ENCODE measurements around the gene C19orf53. TPM values are rescaled to one million over a fixed set of nuclear protein-coding genes. Genes with fewer than 3 reads are reported as not detected.
A peak's percentile ranks its signal among the peaks of the same experiment; 100 is the strongest.

Gene C19orf53
- total and polyA plus RNA-seq, 5 donors, result 91.3 to 233 (median 105) TPM

GRCh38 chr19:13813147-13813546, 38.9 kb downstream of the C19orf53 start:
- ATAC-seq (no peak), DNase-seq (no peak)
- Histone ChIP-seq H3K9me3 (ENCODE audit: control insufficient read depth, low read length) (no peaks in the 10 kb centered on the region), H3K4me1 (ENCODE audit: control insufficient read depth, insufficient read depth, low read length) (no peaks in the 10 kb centered on the region), H3K4me3 (ENCODE audit: low read length) (no peak overlapping the region), H3K27me3 (ENCODE audit: control insufficient read depth, insufficient read depth) (no peaks in the 10 kb centered on the region), H3K27ac (ENCODE audit: low read length) (no peak overlapping the region)
- intact Hi-C loops (cut with DNase I), result no loop called here
- 96% methylated on average over 2 of the region's 2 CpGs for WGBS

- H3K4me3 ChIP-seq (ENCODE audit: low read length), result no peak overlapping the region
Observed at GRCh38 chr19:13814550-13814949, 40.3 kb downstream of the C19orf53 start.

GRCh38 chr19:13817018-13817614, 42.9 kb downstream of the C19orf53 start:
- Histone ChIP-seq H3K4me1 (ENCODE audit: control insufficient read depth, insufficient read depth, low read length) (no peaks in the 10 kb centered on the region), H3K4me3 (ENCODE audit: low read length) (no peak overlapping the region), H3K27ac (ENCODE audit: low read length) (no peak overlapping the region), H3K27me3 (ENCODE audit: control insufficient read depth, insufficient read depth) (no peaks in the 10 kb centered on the region), H3K9me3 (ENCODE audit: control insufficient read depth, low read length) (no peaks in the 10 kb centered on the region)
- intact Hi-C loops (cut with DNase I), result no loop called here
- WGBS, result 67% methylated on average over 11 of the region's 11 CpGs
- ATAC-seq, result peak; percentile 20 to 24
- DNase-seq, result peak in 1 of 3 donors; percentile 79

More at GRCh38 chr19:13814550-13814949, 40.3 kb downstream of the C19orf53 start:
- ATAC-seq (no peak), DNase-seq (no peak)
- Histone ChIP-seq H3K27ac (ENCODE audit: low read length) (no peak overlapping the region), H3K27me3 (ENCODE audit: control insufficient read depth, insufficient read depth) (no peaks in the 10 kb centered on the region), H3K4me1 (ENCODE audit: control insufficient read depth, insufficient read depth, low read length) (no peaks in the 10 kb centered on the region), H3K9me3 (ENCODE audit: control insufficient read depth, low read length) (no peaks in the 10 kb centered on the region)
- intact Hi-C loops (cut with DNase I), result no loop called here
- 93% methylated on average over 21 of the region's 21 CpGs for WGBS

DNA sequence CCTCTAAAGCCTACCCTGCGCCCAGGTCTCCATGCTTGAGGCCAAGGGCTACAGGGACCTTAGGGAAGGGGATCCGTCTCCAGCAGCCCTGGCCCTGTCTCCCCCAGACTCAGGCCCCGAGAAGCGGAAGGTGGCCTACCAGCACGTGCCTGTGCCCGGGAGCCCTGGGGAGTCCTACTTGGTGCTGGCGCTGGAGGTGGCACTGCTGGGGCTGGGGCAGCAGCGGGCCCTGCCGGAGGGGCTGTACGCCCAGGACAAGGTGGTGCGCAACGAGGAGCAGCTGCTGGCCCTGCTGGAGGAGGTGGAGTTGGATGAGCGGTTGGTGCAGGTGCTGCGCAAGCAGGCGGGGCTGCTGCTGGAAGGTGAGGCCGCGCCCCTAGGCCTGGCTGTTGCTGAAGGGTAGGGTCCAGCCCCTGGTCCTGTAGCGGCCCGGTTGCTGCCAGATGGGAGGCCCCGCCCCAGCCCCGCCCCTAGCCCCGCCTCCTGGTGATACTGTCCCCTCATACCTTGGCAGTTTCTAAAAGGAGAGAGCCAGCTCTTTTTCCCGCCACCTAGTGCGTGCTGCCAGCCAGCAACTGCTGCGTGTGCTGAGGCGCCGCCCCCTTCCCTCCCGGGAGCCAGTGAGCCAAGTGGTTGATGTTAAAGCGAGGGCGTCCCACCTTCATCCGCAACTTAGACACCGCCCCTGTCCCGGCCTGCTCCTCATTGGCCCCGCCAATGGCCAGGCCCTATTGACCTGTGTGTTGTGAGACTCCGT, 43.5 kb downstream of the C19orf53 start:
- H3K9me3 ChIP-seq (ENCODE audit: control insufficient read depth, low read length), result no peaks in the 10 kb centered on the region
- H3K27me3 ChIP-seq (ENCODE audit: control insufficient read depth, insufficient read depth), result no peaks in the 10 kb centered on the region
- no peak overlapping the region for H3K4me3 ChIP-seq (ENCODE audit: low read length)
- 52% methylated on average over 35 of the region's 35 CpGs for WGBS
- intact Hi-C loops (cut with DNase I), result no loop called here
- H3K4me1 ChIP-seq (ENCODE audit: control insufficient read depth, insufficient read depth, low read length), result no peaks in the 10 kb centered on the region
- peak; percentile 34 to 53 for ATAC-seq
- no peak overlapping the region for H3K27ac ChIP-seq (ENCODE audit: low read length)
- peak; percentile 58 to 79 (median 78) for DNase-seq

GRCh38 chr19:13819238-13819637, 45.0 kb downstream of the C19orf53 start:
- ATAC-seq, result no peak

GRCh38 chr19:13821292-13821691, 47.0 kb downstream of the C19orf53 start:
- Histone ChIP-seq H3K27ac (ENCODE audit: low read length) (peak overlapping the region; percentile 7), H3K4me3 (ENCODE audit: low read length) (no peak overlapping the region), H3K9me3 (ENCODE audit: control insufficient read depth, low read length) (no peaks in the 10 kb centered on the region), H3K27me3 (ENCODE audit: control insufficient read depth, insufficient read depth) (no peaks in the 10 kb centered on the region), H3K4me1 (ENCODE audit: control insufficient read depth, insufficient read depth, low read length) (no peaks in the 10 kb centered on the region)
- intact Hi-C loops (cut with DNase I), result no loop called here
- DNase-seq (no peak), ATAC-seq (no peak)
- 98% methylated on average over 2 of the region's 2 CpGs for WGBS

More at GRCh38 chr19:13819238-13819637, 45.0 kb downstream of the C19orf53 start:
- Histone ChIP-seq H3K4me1 (ENCODE audit: control insufficient read depth, insufficient read depth, low read length) (no peaks in the 10 kb centered on the region), H3K9me3 (ENCODE audit: control insufficient read depth, low read length) (no peaks in the 10 kb centered on the region), H3K4me3 (ENCODE audit: low read length) (no peak overlapping the region), H3K27ac (ENCODE audit: low read length) (no peak overlapping the region), H3K27me3 (ENCODE audit: control insufficient read depth, insufficient read depth) (no peaks in the 10 kb centered on the region)
- DNase-seq, result peak in 1 of 3 donors; percentile 59
- 97% methylated on average over 11 of the region's 11 CpGs for WGBS
- intact Hi-C loops (cut with DNase I), result no loop called here

GRCh38 chr19:13823256-13823655, 49.0 kb downstream of the C19orf53 start:
- DNase-seq, result peak; percentile 65 to 83 (median 80)
- H3K27ac ChIP-seq (ENCODE audit: low read length), result no peak overlapping the region
- no peaks in the 10 kb centered on the region for H3K27me3 ChIP-seq (ENCODE audit: control insufficient read depth, insufficient read depth)
- intact Hi-C loops (cut with DNase I), result no loop called here
- H3K4me3 ChIP-seq (ENCODE audit: low read length), result no peak overlapping the region
- H3K4me1 ChIP-seq (ENCODE audit: control insufficient read depth, insufficient read depth, low read length), result no peaks in the 10 kb centered on the region
- no peaks in the 10 kb centered on the region for H3K9me3 ChIP-seq (ENCODE audit: control insufficient read depth, low read length)
- 48% methylated on average over 8 of the region's 8 CpGs for WGBS
- peak; percentile 11 to 17 for ATAC-seq

DNA sequence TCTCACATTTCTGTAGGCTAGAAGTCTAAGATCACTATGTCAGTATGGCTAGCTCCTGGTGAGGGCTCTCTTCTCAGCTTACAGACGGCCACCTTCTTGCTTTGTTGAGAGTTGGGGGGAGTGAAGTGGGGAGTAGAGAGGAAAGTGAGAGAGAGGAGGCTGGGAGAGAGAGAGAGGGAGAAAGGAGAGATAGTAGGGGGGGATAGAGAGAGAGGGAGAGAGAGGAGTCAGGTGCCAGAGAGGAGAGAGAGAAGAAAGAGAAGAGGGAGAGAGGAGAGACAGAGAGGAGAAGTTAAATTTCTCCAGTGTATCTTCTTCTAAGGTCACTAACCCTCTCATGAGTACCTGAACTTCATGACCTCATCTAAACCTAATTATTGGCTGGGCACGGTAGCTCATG, 49.6 kb downstream of the C19orf53 start:
- Histone ChIP-seq H3K27ac (ENCODE audit: low read length) (no peak overlapping the region), H3K9me3 (ENCODE audit: control insufficient read depth, low read length) (no peaks in the 10 kb centered on the region), H3K4me3 (ENCODE audit: low read length) (no peak overlapping the region), H3K27me3 (ENCODE audit: control insufficient read depth, insufficient read depth) (no peaks in the 10 kb centered on the region), H3K4me1 (ENCODE audit: control insufficient read depth, insufficient read depth, low read length) (no peaks in the 10 kb centered on the region)
- WGBS, result 86% methylated on average over 2 of the region's 2 CpGs
- intact Hi-C loops (cut with DNase I), result no loop called here
- ATAC-seq, result no peak
- DNase-seq, result no peak

DNA sequence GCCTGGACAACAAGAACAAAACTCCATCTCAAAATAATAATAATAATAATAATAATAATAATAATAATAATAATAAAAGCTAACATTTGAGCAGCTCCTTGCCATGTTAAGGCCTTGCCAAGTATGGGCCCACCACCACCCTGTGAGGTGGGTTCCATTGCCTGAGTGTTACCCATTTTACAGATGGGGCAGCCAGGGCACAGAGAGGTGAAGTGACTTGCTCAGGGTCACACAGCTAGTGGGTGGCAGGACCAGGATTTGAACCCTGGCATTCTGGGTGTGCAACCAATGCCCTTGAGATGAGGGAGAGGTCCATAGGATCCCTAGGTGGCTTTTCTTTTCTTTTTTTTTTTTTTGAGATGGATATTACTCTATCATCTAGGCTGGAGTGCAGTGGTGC, 50.4 kb downstream of the C19orf53 start:
- Histone ChIP-seq H3K4me3 (ENCODE audit: low read length) (no peak overlapping the region), H3K4me1 (ENCODE audit: control insufficient read depth, insufficient read depth, low read length) (no peaks in the 10 kb centered on the region), H3K27me3 (ENCODE audit: control insufficient read depth, insufficient read depth) (no peaks in the 10 kb centered on the region), H3K9me3 (ENCODE audit: control insufficient read depth, low read length) (no peaks in the 10 kb centered on the region), H3K27ac (ENCODE audit: low read length) (no peak overlapping the region)
- ATAC-seq (no peak), DNase-seq (no peak)
- intact Hi-C loops (cut with DNase I), result no loop called here

DNA sequence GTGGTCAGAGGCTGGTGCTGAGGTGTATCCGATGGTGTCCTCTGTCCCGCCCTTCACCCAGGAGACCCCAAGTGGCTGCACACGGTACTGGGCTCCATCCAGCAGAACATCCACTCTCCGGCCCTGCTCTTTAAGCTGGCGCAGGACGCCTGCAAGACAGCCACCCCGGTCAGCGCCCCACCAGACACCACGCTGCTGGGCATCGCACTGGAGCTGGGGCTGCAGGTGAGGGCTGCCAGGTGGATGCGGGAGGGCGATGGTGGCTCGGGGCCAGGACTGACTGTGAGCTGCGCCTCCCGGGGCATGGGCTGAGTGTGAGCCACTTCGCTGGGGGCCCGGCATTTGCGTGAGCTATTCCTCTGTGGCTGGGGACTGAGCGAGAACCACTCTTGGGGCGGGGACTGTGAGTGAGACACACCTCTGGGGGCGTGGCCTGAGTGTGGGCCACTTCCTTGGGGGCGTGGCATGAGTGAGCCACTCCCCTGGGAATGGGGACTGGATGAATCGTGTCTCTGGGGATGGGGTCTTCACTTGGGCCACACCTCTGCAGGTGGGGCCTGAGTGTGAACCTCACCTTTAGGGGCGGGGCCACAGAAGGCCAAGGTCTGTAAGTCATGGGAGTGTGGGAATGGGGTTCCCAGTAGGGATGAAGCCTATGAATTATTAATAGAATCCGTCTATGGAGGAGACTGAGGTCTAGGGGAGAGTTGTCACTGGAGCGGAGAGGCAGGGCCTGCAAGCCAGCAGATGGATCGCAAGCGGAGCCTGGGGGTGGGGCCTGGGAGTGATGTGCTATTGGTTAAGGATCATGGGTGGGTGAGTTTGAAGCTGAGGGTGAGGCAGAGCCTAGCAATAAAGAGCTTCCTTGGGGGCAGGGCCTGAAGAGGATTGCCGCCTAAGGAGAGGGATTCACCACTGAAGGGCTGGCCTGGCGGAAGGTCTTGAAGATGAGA, 51.5 kb downstream of the C19orf53 start:
- DNase-seq (peak in 1 of 3 donors; percentile 72), ATAC-seq (no peak)
- H3K27me3 ChIP-seq (ENCODE audit: control insufficient read depth, insufficient read depth), result no peaks in the 10 kb centered on the region
- no peak overlapping the region for H3K27ac ChIP-seq (ENCODE audit: low read length)
- intact Hi-C loops (cut with DNase I), result no loop called here
- 86% methylated on average over 30 of the region's 30 CpGs for WGBS
- H3K9me3 ChIP-seq (ENCODE audit: control insufficient read depth, low read length), result no peaks in the 10 kb centered on the region
- H3K4me1 ChIP-seq (ENCODE audit: control insufficient read depth, insufficient read depth, low read length), result no peaks in the 10 kb centered on the region
- H3K4me3 ChIP-seq (ENCODE audit: low read length), result no peak overlapping the region

All from right cardiac atrium (tissue), 5 donors.